Stomach (tissue), 4 donors: Measurements from ENCODE around the gene IP6K3.
A peak's percentile ranks its signal among the peaks of the same experiment; 100 is the strongest.

Source experiments
- CTCF ChIP-seq, 7 experiments: fragments of 450-650 bp in 4 of 7; fragments of 200-600 bp in 3 of 7; sonication (generic) in 3 of 7; IDR thresholded peaks; one replicate each; pipeline ENCODE4 v1.5.1; 2016 to 2019; ENCODE audit warnings: antibody characterized with exemption in 7 of 7, control low read depth in 2 of 7, mild to moderate bottlenecking in 1 of 7
- POLR2A ChIP-seq, 4 donors: fragments of 450-650 bp; IDR thresholded peaks; one replicate each; pipeline ENCODE4 v1.6.1; 2016; ENCODE audit warnings: antibody characterized with exemption in 4 of 4, control low read depth in 2 of 4, mild to moderate bottlenecking in 1 of 4, moderate library complexity in 1 of 4
- POLR2AphosphoS5 ChIP-seq, 3 donors: sonication (generic); formaldehyde crosslinking; IDR thresholded peaks; one replicate each; pipeline ENCODE4 v1.6.1; 2016; ENCODE audit warnings: antibody characterized with exemption in 3 of 3

- TF ChIP-seq POLR2A (IDR thresholded peaks at IDR 0.05) (no peak), CTCF (IDR thresholded peaks at IDR 0.05) (peak in 5 of 7 experiments; percentile 81 to 93 (median 88)), POLR2AphosphoS5 (IDR thresholded peaks at IDR 0.05) (no peak)
Measured at GRCh38 chr6:33744001-33744848, 2.5 kb downstream of the IP6K3 start.
